ENCODE measurements around the gene B4GALT6. TPM values are rescaled to one million over a fixed set of nuclear protein-coding genes. Genes with fewer than 3 reads are reported as not detected.

Gene B4GALT6
- total and polyA plus RNA-seq, 2 of the 8 experiments (the other 6 are each of a cell fraction or from before 2014, with no cell fraction given) = 6.3 to 41.5 TPM

DNA sequence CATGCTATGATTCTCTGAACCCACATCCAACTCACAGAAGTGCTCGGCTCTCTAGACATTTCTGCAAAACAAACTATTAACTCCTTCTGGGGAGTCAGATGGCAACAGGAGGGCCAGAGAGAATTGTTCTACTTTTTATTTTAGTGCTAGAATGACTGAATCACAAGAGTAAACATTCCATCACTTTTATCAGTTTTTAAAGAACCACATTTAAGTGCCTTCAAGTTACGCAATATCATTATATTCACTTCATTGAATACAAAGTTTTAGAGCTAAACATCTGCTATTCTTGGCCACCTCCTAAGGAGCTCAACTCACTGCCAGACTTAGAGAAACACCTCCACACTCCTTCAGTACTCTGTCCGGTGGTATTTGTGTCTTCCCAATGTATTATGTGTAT is 22.4 kb downstream of the B4GALT6 start:
- FAIRE-seq = no peak

More for the DNA sequence above, 22.4 kb downstream of the B4GALT6 start:
- H2BK120ac ChIP-seq (replicated peaks; ENCODE audit: low read depth, low read length) = no peak overlapping the region
- H3K4me3 ChIP-seq (ENCODE audit: extremely low read depth in 1 of 4, insufficient read depth in 2 of 4, low read depth in 3 of 4, low read length in 4 of 4) = no peak overlapping the region
- H3K56ac ChIP-seq (replicated peaks; ENCODE audit: insufficient read length, low read depth, low read length) = no peak overlapping the region
- no peak overlapping the region for H2BK20ac ChIP-seq (ENCODE audit: low read length)
- H3K79me2 ChIP-seq (ENCODE audit: control insufficient read depth in 1 of 2, insufficient read depth in 2 of 2, low read length in 2 of 2) = peaks cover 0 to 7% of the 10 kb centered on the region in 2 experiments; a peak in 2 of 4 replicates
- TF ChIP-seq CEBPB (IDR thresholded peaks at IDR 0.05; ENCODE audit: low read depth, low read length) = peak; percentile 79
- TF ChIP-seq KDM4A (IDR thresholded peaks at IDR 0.05; ENCODE audit: low read depth, low read length, severe bottlenecking) = no peak
- no peak overlapping the region for H3K27ac ChIP-seq (ENCODE audit: low read depth, low read length)
- no peak overlapping the region for H2BK12ac ChIP-seq (ENCODE audit: low read depth, low read length)
- H4K20me1 ChIP-seq (replicated peaks in 1 of 2; ENCODE audit: control insufficient read depth in 1 of 2, insufficient read depth in 2 of 2, low read length in 2 of 2) = peaks cover 0 to 1% of the 10 kb centered on the region in 2 experiments
- peaks cover 0 to 4% (median 0%) of the 10 kb centered on the region in 4 experiments; a peak in 2 of 8 replicates for H3K36me3 ChIP-seq (ENCODE audit: control insufficient read depth in 2 of 4, insufficient read depth in 4 of 4, low read length in 3 of 4)
- peaks cover 0 to 7% (median 2%) of the 10 kb centered on the region in 4 experiments; a peak in 1 of 7 replicates for H3K4me1 ChIP-seq (replicated peaks in 1 of 4; ENCODE audit: control insufficient read depth in 3 of 4, insufficient read depth in 4 of 4, low read length in 3 of 4)
- H3K9me3 ChIP-seq (ENCODE audit: insufficient read depth in 2 of 2, low read depth in 1 of 2, low read length in 1 of 2) = no peaks in the 10 kb centered on the region
- H3K4me2 ChIP-seq (ENCODE audit: insufficient read depth in 1 of 2, low read depth in 2 of 2, low read length in 2 of 2) = no peak overlapping the region
- H3K4ac ChIP-seq (replicated peaks; ENCODE audit: insufficient read length, low read depth, low read length) = no peak overlapping the region
- 65% methylated on average over 3 of the region's 3 CpGs; no CpG with 5 or more reads in 1 of the 2 experiments for WGBS, 2 experiments (ENCODE audit: extremely low coverage in 1 of 2, insufficient coverage in 1 of 2, insufficient read length in 1 of 2, insufficient replicate concordance in 2 of 2, low coverage in 1 of 2, low lambda C conversion rate in 2 of 2, missing lambda C conversion rate in 1 of 2)
- H3K9ac ChIP-seq (replicated peaks in 1 of 4; ENCODE audit: extremely low read depth in 1 of 4, low read depth in 3 of 4, low read length in 3 of 4) = no peak overlapping the region
- no peak overlapping the region for H2AK5ac ChIP-seq (ENCODE audit: low read depth, low read length)
- ChIA-PET POLR2A (ENCODE audit: partially characterized antibody) (interaction anchor here (1.1 kb wide), 1 partner anchor 16 kb away, joined by 3 read pairs; no protein-coding TSS in a partner anchor), CTCF (ENCODE audit: partially characterized antibody) (interaction anchor here (1.6 kb wide), 2 partner anchors 9 to 11 kb away, joined by 6 read pairs; no protein-coding TSS in a partner anchor)
- no peak overlapping the region for H3K14ac ChIP-seq (ENCODE audit: insufficient read length)
- H3K23me2 ChIP-seq (ENCODE audit: low read depth, low read length) = no peaks in the 10 kb centered on the region
- no peak overlapping the region for H3K18ac ChIP-seq (ENCODE audit: extremely low read depth, low read length)
- no peaks in the 10 kb centered on the region for H3K79me1 ChIP-seq (ENCODE audit: low read depth, low read length)
- no peak overlapping the region for H2AFZ ChIP-seq (ENCODE audit: low read length)
- DNase-seq (ENCODE audit: low read depth in 1 of 2, low spot score in 2 of 2) = no peak
- H4K91ac ChIP-seq (replicated peaks; ENCODE audit: insufficient read length, low read length) = no peak overlapping the region
- no peak overlapping the region for H3K23ac ChIP-seq (ENCODE audit: insufficient read length)
- no peaks in the 10 kb centered on the region for H3K27me3 ChIP-seq (replicated peaks in 1 of 4; ENCODE audit: control insufficient read depth in 3 of 4, extremely low read depth in 1 of 4, insufficient read depth in 3 of 4, low read length in 3 of 4)
- H2BK15ac ChIP-seq (ENCODE audit: low read length) = no peak overlapping the region
- H2BK5ac ChIP-seq (ENCODE audit: low read depth, low read length) = no peak overlapping the region
- H4K8ac ChIP-seq (ENCODE audit: extremely low read depth, insufficient read depth, low read length) = no peak overlapping the region
- no peak overlapping the region for H4K5ac ChIP-seq (ENCODE audit: insufficient read length, low read depth, low read length)

All from H1 (cell line).